Measurements from ENCODE around the gene NCF2.

DNA sequence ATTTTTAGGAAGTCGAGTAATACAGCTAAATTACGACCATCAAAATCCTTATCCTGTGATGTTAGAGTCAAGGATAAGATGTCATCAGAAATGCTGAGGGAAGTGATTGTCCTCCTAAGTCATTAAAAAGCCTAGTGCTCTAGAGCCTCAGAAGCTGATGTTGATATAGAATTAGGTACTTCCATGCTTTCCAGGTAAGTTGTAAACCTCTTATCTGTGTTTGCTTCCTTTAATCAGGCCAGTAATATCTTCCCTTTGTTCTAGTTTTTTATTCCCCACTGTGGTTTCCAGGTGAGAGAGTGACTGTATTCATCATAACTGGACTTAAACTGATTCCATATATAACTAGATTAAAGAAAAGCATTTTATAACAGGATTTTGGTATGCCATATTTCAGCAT lies 73.5 kb downstream of the NCF2 start:
- TF ChIP-seq, protein P1, sequence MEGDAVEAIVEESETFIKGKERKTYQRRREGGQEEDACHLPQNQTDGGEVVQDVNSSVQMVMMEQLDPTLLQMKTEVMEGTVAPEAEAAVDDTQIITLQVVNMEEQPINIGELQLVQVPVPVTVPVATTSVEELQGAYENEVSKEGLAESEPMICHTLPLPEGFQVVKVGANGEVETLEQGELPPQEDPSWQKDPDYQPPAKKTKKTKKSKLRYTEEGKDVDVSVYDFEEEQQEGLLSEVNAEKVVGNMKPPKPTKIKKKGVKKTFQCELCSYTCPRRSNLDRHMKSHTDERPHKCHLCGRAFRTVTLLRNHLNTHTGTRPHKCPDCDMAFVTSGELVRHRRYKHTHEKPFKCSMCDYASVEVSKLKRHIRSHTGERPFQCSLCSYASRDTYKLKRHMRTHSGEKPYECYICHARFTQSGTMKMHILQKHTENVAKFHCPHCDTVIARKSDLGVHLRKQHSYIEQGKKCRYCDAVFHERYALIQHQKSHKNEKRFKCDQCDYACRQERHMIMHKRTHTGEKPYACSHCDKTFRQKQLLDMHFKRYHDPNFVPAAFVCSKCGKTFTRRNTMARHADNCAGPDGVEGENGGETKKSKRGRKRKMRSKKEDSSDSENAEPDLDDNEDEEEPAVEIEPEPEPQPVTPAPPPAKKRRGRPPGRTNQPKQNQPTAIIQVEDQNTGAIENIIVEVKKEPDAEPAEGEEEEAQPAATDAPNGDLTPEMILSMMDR (IDR thresholded peaks at IDR 0.05): no peak
- TF ChIP-seq EZH2 (IDR thresholded peaks at IDR 0.05; ENCODE audit: borderline replicate concordance, insufficient read depth, low read depth, low read length, poor library complexity, severe bottlenecking): no peak

Measured in B cell (primary cell).